Lung microvascular endothelial cell (primary cell): ENCODE measurements around the gene PTPRN2. TPM values are rescaled to one million over a fixed set of nuclear protein-coding genes. Genes with fewer than 3 reads are reported as not detected.
"Not testable (repeated sequence)": the region's sequence is repeated elsewhere in the genome, so short reads cannot be mapped to it uniquely, and the experiment has no call there.

Source experiments
- DNase-seq, 2 donors: peaks; one replicate each; pipeline versions ENCODE4 v3.0.0 to v3.0.0-alpha.2; 2010; ENCODE audit warnings: low read depth in 2 of 2
- total RNA-seq: library from RNA; depleted of rRNA; stranded (reverse); fragments of >200 nt; gene quantifications from 2 replicates; pipeline ENCODE4 v1.2.1, GENCODE V29; 2014

PTPRN2 gene
- total RNA-seq, 1 donor from 2014 or later, result 4.6 TPM

DNA sequence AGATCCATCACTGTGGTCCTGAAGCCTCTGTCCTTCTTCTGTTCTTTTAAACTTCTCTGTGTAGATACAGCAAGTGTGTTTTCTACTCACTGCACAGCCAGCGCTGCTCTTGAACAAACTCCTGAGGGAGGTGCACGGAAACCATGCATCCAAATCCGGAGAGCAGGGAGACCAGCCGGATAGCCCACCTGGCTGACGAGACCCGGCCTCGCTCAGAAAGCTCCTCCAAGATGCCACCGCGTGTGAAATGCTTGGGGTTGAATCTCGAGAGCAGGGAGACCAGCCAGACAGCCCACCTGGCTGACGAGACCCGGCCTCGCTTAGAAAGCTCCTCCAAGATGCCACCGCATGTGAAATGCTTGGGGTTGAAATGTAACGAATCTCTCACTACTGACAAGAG, 602.0 kb downstream of the PTPRN2 start:
- DNase-seq, result no peak

DNA sequence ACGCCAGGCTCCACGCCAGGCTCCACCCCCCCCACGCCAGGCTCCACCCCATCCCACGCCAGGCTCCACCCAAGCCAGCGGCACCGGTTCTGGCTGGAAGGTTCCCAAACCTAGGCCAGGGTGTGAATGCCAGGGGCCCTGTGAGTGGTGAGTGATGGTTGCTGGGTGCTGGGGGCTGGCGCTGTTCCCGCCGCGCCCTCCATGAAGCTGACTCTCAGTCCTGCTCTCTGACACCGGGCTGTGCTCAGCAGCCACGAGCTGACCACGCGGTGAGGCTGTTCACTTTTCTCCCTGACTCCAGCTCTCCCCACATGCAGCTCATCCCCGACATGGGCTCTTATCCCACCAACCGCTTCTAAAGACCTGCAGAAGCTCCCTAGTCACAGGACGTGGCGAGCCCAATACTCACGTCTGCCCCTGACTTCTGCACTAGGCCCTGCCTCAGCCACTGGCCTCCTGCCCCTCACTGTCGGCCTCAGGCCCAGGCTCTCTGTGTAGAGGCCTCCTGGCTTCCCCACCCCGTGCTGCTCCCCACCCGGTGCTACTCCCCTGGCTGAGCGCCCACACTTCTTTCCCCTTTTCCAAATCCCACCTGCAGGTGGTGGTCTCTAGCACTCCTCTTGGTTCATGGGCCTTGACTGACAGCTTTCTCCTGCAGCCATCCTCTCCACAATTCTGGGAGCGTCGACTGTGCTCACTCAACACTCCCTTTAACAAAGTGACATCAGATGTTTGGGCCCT, 603.0 kb downstream of the PTPRN2 start:
- DNase-seq, result no peak

- DNase-seq, result no peak
These were observed 603.9 kb downstream of the PTPRN2 start for GRCh38 chr7:157983502-157984422.

- no peak for DNase-seq
These were observed 605.8 kb downstream of the PTPRN2 start for GRCh38 chr7:157981778-157982177.

DNA sequence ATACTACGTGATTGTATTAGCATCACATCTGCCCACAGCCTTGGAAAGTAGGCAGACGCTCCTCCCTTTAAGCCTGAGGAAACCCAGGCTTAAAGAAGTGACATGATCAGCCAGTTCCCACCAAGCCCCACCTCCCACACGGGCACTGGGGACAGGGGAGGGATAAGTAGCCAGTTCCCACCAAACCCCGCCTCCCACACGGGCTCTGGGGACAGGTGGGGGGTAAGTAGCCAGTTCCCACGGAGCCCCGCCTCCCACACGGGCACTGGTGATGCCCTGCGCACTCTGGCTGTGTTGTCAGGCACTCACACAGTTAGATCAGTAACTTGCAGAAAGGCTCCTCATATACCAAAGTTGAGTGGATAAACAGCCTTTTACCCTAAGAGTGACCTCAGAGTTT, 606.8 kb downstream of the PTPRN2 start:
- no peak for DNase-seq

DNA sequence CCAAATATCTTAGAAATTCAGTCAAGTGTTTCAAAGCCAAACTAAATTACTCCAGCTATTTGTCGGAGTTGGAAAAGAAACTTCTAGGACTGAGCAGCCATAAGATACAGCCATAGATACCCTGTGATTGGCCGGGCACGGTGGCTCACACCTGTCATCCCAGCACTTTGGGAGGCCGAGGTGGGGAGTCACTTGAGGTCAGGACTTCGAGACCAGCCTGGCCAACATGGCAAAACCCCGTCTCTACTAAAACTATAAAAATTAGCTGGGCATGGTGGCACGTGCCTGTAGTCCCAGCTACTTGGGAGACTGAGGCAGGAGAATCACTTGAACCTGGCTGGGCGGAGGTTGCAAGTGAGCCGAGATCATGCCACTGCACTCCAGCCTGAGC, 607.3 kb downstream of the PTPRN2 start:
- not testable (repeated sequence) for DNase-seq

DNA sequence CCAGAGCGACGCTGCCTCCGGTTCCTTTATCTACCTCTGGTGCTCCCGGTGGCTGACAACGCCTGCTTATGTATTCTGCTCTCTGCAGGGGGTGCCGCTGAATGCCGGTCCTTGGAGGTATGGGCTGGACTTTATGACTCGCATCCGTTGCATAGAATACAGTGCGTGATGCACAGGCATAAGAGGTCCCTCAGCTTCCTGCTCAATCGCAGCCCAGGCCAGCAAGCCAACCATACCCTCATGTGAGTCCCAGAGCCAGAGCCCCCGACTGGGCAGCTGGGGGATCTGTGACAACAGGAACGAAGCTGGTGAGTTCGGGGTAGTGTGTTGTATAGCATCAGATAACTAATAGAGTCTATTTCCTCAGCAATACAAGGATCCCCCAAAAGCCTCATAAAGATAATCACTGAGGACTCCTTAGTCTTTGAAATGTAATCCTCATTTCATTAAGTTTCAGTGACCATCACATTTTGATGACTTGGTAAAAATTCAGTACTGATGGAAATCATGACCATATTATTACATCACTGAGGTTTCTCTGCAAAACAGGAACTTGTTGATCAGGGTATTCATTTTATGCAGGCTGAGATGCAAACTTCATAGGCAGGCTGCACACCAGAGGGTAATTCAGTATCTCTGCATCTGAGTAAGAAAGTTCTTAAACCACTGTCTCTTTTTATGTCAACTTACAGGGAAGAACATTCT, 607.8 kb downstream of the PTPRN2 start:
- no peak for DNase-seq

GRCh38 chr7:157978766-157979165, 608.9 kb downstream of the PTPRN2 start:
- no peak for DNase-seq

DNA sequence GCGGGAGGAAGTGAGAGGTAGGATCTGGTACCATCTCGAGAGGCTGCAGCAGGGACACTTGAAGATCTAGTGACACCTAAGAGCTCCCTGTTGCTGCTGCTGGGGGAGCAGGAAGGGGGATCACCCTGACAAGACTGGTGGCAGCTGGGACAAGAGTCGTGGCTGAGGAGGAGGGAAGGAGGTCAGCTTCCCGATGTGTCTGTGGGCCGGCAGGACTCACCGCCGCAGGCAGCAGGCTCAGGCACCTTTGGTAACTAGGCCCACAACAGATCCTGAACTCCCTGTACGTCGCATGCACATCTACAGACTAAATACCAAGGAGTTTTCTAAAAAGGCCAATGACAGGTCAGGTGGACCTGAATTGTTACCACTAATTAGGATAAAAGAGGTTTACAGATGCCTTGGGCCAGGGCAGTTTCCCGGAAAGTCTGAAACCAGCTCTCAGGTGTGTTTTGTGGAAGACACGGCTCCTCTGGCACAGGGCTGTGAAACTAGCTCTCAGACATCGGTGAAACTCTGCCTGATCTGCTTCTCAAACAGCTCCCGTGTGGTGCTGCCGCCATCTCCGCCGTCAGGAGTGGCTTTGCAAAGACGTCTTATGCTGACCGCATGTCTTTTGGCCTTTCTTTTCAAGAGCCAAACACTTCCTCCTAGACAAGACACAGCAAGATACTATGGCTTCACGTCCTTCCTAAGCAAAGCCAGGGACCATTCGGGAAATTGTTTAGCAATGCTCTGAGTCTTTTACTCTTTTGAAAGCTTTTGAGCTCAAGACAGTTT, 609.7 kb downstream of the PTPRN2 start:
- DNase-seq, result no peak

DNA sequence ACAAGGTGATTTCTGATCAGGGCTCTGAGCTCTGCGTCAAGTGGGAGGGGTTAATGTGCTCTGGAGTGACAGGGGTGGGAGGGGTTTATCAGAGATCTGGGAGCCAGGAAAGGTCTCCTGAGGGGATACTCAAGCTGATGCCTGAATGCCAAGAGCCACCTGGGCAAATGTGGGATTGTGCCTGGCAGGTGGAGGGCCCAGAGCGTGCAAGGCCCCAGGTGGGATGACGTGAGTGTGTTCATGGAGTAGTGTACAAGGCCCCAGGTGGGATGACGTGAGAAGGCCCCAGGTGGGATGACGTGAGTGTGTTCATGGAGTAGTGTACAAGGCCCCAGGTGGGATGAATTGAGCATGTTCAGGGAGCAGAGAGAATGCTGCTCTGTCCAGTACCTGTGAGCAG, 610.3 kb downstream of the PTPRN2 start:
- DNase-seq, result no peak

DNA sequence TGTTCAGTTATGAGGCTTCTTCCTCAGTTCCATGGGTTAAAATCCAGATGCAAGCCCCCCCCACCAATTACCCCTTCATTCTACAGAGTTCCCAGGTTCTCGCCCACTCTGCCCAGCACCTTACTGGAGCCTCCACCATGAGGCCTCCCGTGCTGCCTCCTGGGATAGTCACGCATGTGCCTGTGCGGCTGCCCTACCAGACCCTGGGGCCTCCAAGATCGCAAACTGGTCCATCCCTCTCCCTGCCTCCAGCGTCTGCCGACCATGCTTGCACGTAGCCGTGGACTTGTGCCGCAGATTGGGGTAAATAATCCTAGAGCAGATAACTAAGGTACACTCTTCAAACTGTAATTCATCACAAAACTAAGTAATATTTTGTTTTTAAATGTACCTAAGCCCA, 611.2 kb downstream of the PTPRN2 start:
- no peak for DNase-seq

DNA sequence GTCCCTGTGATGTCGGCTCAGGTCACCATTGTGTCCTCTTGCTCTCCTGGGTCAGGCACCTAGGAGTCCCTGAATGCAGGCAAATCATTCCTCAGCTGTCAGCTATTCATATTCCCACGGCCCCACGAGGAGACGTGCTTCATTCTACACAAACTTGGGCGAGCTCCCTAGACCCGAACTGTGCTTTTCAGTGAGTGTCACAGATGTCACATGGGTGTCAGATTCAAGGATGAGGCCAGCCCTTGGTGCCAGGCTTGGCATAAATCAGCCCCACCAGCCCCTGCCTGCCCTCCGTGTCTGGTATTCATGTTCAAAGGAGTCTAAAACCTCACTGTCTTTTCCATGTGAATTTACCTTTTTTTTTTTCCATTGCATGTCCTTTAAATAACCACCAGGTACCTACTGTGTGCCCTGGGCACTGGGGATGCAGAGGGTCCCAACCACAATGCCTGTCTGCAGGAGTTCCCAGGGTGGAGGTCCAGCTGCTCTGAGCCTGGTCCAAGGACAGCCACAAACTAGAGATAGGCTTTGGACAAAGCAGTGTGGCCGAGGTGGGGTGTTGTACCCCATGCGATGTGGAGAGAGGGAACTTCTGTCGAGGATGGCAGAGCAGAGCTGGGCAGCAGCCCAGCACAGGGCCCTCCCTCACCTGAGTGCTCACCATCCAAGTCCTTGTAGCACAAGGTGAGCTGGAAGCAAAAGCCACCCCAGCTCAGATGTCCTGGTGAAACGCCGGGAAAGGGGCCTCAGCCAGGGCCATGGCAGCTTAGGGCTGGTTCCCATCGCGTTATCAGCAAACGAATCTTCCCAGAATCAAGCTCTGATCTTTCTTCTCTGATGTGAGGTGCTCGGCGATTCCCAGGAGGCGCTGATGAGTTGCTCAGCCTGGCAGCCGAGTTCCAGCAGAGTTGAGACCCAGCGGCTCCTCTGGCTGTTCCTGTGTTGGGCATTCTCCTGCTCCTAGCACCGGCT, 611.9 kb downstream of the PTPRN2 start:
- DNase-seq, result no peak

- DNase-seq, result no peak
These were observed 612.9 kb downstream of the PTPRN2 start for GRCh38 chr7:157974678-157975230.

DNA sequence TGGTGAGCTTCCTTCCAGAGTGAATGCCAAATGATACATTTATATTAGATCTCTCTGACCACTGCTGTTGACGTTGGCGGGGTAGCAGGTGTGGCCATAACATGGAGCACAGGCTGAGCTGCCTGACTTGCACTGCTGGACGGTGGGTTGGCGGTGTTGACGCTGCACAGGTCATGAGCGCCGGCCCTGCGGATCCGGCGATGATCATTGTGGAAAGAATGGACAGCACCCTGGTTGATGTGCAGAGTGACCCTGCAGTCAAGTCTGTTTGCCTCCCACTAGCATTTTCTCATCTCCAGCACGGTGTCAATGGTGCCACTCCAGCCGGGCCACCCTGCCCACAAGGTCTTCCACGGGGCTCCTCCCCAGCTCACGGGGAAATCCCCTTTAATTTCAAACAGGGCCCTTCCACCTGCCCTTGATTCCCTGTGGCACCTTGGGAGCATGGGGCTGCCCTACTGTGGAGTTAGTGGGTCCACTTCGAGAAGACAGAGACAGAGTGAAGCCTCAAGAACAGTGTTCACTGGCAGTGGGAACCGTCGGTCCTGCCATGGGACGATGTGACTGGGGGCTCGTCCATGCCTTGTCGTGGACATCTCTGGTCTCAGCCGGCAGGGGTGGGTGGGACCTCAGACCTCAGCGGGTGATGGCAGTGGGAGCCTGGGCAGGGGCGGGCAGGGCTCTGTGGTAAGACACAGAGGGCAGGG, 613.5 kb downstream of the PTPRN2 start:
- no peak for DNase-seq

- DNase-seq, result no peak
These were observed 614.7 kb downstream of the PTPRN2 start for GRCh38 chr7:157972914-157973313.

DNA sequence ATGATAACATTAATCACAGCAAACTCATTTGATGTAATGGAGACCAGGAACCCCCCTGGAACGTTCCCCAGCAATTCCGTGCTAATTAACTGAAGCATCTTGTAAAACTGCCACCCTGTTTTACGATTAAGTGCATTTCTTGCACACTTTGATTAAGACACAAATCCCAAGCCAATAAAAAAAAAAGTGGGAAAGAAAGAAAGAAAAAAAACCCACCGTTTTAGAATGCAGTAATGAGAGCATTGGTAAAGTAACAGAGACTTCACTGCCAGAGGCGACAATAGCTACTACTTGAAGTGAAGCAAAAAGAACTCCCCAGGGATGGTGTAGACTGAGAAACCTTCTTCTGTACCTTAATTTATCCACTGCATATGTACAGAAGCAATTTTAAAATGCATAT, 616.1 kb downstream of the PTPRN2 start:
- no peak for DNase-seq

DNA sequence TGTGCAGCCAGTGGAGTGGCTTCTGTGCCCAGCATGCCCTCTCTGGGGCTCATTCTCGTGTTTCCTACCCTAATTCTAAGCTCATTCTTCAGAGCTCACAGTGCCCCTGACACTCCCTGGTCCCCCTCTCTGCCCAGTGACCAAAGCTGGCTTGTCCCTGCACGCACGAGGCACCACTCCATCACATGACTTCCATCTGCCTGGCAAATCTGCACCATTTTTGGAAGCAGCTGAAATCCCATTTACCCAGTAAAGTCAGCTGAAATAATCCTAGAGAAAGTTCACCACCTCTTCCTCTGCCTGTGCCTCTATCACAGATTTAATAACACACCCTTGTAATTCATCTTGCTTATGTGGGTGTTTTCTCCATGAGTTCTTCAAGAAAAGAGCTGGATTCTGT, 616.9 kb downstream of the PTPRN2 start:
- no peak for DNase-seq

- no peak for DNase-seq
These were observed 617.6 kb downstream of the PTPRN2 start for GRCh38 chr7:157969995-157970394.

GRCh38 chr7:157966490-157966889, 621.1 kb downstream of the PTPRN2 start:
- DNase-seq, result no peak
